ENCODE results near the gene RNF38. TPM values are rescaled to one million over a fixed set of nuclear protein-coding genes. Genes with fewer than 3 reads are reported as not detected.
"Not testable (repeated sequence)": the region's sequence is repeated elsewhere in the genome, so short reads cannot be mapped to it uniquely, and the experiment has no call there.

Gene RNF38
- total RNA-seq, 2 donors from 2014 or later, result 32.1 to 37.0 TPM

DNA sequence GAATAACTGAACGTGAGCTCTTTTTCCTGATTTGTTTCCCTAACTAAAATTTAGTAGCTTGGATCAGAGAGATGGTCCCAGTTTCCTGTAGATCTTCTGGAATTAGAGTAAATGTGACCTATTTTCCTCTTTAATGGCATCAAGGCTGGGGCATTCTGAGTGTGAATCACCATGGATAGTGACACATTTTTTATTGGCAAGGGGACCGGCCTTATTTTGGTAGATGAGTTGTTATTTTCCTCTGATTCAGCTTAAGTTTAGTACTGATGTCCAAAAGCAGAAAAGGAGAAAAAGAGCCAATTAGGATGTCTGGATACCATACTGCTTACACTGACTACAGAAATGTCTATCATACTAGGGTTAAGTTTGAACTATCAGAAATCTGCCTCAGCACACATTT lies 68.1 kb downstream of the RNF38 start:
- no peak overlapping the region for H3K4me3 ChIP-seq
- peaks cover 3% of the 10 kb centered on the region for H3K36me3 ChIP-seq
- H3K27me3 ChIP-seq (replicated peaks; ENCODE audit: insufficient read depth), result no peaks in the 10 kb centered on the region
- TF ChIP-seq, protein P1, sequence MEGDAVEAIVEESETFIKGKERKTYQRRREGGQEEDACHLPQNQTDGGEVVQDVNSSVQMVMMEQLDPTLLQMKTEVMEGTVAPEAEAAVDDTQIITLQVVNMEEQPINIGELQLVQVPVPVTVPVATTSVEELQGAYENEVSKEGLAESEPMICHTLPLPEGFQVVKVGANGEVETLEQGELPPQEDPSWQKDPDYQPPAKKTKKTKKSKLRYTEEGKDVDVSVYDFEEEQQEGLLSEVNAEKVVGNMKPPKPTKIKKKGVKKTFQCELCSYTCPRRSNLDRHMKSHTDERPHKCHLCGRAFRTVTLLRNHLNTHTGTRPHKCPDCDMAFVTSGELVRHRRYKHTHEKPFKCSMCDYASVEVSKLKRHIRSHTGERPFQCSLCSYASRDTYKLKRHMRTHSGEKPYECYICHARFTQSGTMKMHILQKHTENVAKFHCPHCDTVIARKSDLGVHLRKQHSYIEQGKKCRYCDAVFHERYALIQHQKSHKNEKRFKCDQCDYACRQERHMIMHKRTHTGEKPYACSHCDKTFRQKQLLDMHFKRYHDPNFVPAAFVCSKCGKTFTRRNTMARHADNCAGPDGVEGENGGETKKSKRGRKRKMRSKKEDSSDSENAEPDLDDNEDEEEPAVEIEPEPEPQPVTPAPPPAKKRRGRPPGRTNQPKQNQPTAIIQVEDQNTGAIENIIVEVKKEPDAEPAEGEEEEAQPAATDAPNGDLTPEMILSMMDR (IDR thresholded peaks at IDR 0.05), result no peak
- DNase-seq (ENCODE audit: low spot score) (no peak), ATAC-seq (ENCODE audit: insufficient number of reproducible peaks, low FRiP score, low read depth) (no peak)
- H3K27ac ChIP-seq, result no peak overlapping the region
- H3K9me3 ChIP-seq, result no peaks in the 10 kb centered on the region
- H3K4me1 ChIP-seq (ENCODE audit: control insufficient read depth in 1 of 2, low read depth in 2 of 2), result no peaks in the 10 kb centered on the region

DNA sequence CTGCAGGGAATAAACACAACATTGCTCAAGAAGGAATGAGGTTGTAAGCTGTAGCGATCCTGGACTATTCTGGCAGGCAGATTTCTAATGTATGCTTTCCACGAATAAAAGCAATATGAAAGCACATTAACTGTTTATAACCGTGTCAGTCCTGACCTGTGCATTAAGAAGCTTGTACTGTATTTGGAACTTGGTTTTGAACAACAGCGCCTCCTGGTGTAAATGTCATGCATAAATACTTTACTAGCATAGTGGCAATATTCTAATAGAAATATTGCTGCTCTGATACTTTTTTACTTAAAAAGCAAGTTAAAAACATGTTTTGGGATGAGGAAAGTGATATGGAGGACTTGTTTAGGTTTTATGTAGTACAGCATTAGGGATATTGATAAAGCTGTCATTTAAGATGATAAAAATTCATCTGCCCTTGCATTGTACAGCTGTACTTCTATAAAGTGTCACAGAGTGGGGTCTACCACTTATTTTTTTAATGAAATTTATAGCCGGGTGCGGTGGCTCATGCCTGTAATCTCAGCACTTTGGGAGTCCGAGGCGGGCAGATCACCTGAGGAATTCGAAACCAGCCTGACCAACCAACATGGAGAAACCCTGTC lies 71.2 kb downstream of the RNF38 start:
- no peaks in the 10 kb centered on the region for H3K27me3 ChIP-seq (replicated peaks; ENCODE audit: insufficient read depth)
- ATAC-seq (ENCODE audit: insufficient number of reproducible peaks, low FRiP score, low read depth) (no peak), DNase-seq (ENCODE audit: low spot score) (peak; percentile 13)
- H3K9me3 ChIP-seq, result no peaks in the 10 kb centered on the region
- no peaks in the 10 kb centered on the region for H3K36me3 ChIP-seq
- peak overlapping the region; percentile 11 for H3K4me3 ChIP-seq
- no peaks in the 10 kb centered on the region for H3K4me1 ChIP-seq (ENCODE audit: control insufficient read depth in 1 of 2, low read depth in 2 of 2)
- no peak overlapping the region for H3K27ac ChIP-seq
- TF ChIP-seq, protein P1 (IDR thresholded peaks at IDR 0.05), result peak; percentile 70

DNA sequence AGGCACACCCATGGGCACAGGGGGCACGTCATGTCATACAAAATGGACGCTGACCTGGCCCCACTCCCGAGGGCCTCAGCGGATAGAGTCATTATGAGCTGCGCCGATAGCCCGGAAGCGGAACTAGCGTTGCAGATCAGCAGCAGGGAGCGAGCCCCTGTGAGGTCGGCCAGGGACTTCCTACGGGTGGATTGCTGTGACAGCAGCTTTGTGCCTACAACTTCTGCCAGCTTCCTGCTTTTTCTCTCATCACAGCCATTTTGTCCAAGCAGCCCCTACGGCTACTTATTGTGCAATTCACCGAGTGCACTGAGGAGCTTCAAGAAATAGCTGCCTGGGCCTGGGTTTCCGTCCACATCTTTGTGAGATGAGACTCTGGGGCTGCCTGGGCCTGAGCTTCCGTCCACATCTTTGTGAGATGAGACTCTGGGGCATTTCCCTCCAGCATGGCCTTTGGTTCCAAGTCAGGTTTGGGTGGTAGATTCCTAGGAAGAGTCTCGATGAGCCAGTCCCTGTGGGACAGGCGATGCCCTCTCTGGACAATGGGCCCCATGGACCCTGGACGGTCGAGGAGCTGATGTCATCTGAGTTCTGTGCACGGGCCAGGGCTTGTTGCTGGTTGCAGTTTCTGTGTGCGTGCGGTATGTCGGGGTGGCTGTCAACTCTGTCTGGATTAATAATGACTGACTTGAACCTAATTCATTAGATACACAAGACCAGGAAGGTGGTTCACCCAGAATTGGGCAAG lies 74.8 kb downstream of the RNF38 start:
- DNase-seq (ENCODE audit: low spot score), result no peak
- no peak for ATAC-seq (ENCODE audit: insufficient number of reproducible peaks, low FRiP score, low read depth)
- TF ChIP-seq, protein P1 (IDR thresholded peaks at IDR 0.05), result no peak
- Histone ChIP-seq H3K4me1 (ENCODE audit: control insufficient read depth in 1 of 2, low read depth in 2 of 2) (no peaks in the 10 kb centered on the region), H3K4me3 (no peak overlapping the region), H3K9me3 (no peaks in the 10 kb centered on the region), H3K27me3 (replicated peaks; ENCODE audit: insufficient read depth) (no peaks in the 10 kb centered on the region), H3K27ac (no peak overlapping the region), H3K36me3 (no peaks in the 10 kb centered on the region)

DNA sequence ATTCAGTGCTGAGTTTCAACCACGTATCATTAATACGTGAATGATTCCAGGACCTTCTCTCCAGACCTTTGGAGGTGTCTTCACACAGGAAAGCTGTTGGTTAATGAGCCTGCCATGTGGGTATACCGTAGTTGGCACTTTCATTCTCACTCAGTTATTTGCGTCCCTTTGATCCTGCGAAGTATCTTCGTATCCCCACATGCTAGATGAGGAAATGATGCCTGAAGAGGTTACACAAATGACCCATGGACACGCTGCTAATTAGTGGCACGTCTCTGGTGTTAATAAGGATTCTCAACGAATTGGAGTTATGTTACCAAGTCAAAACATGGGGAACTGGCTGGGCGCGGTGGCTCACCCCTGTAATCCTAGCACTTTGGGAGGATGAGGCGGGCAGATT lies 76.1 kb downstream of the RNF38 start:
- Histone ChIP-seq H3K9me3 (no peaks in the 10 kb centered on the region), H3K27me3 (replicated peaks; ENCODE audit: insufficient read depth) (no peaks in the 10 kb centered on the region), H3K4me3 (no peak overlapping the region), H3K36me3 (no peaks in the 10 kb centered on the region), H3K27ac (no peak overlapping the region), H3K4me1 (ENCODE audit: control insufficient read depth in 1 of 2, low read depth in 2 of 2) (peaks cover 0 to 13% of the 10 kb centered on the region in 2 donors)
- TF ChIP-seq, protein P1 (IDR thresholded peaks at IDR 0.05), result no peak
- DNase-seq (ENCODE audit: low spot score) (no peak), ATAC-seq (ENCODE audit: insufficient number of reproducible peaks, low FRiP score, low read depth) (no peak)

DNA sequence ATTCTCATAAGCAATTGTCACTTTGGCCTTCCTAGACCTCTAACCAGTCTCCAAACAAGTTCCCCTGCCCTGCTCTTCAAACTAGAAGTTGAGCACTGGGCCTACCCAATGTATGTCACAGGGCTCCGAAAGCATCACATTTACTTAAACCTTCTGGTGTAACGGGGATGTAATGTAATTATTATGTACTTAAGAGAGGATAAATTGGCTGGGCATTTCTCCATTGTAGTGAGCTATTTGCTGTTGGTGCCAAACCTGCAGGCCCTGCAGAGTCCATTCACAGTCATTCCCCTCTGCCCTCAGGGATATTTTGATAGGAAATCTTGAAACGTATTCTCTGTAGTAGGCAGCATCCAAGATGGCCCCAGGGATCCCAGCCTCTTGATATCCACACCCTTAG lies 77.6 kb downstream of the RNF38 start:
- TF ChIP-seq, protein P1 (IDR thresholded peaks at IDR 0.05), result no peak
- DNase-seq (ENCODE audit: low spot score), result no peak
- H3K9me3 ChIP-seq, result no peaks in the 10 kb centered on the region
- ATAC-seq (ENCODE audit: insufficient number of reproducible peaks, low FRiP score, low read depth), result no peak
- H3K27ac ChIP-seq, result no peak overlapping the region
- no peaks in the 10 kb centered on the region for H3K27me3 ChIP-seq (replicated peaks; ENCODE audit: insufficient read depth)
- peaks cover 0 to 13% of the 10 kb centered on the region in 2 donors for H3K4me1 ChIP-seq (ENCODE audit: control insufficient read depth in 1 of 2, low read depth in 2 of 2)
- no peak overlapping the region for H3K4me3 ChIP-seq
- no peaks in the 10 kb centered on the region for H3K36me3 ChIP-seq

DNA sequence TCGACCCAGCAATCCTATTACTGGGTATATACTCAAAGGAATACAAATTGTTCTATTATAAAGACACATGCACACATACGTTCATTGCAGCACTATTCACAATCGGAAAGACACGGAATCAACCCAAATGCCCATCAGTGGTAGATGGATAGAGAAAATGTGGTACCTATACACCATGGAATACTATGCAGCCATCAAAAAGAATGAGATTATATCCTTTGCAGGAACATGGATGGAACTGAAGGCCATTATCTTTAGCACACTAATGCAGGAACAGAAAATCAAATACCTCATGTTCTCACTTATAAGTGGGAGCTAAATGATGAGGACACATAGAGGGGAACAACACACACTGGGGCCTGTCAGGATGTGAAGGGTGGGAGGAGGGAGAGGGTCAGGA lies 78.2 kb downstream of the RNF38 start:
- not testable (repeated sequence) for H3K36me3 ChIP-seq; H3K27ac ChIP-seq; ATAC-seq (ENCODE audit: insufficient number of reproducible peaks, low FRiP score, low read depth); H3K9me3 ChIP-seq; H3K4me3 ChIP-seq; H3K27me3 ChIP-seq (replicated peaks; ENCODE audit: insufficient read depth); DNase-seq (ENCODE audit: low spot score)
- peaks cover 0 to 13% of the 10 kb centered on the region in 2 donors for H3K4me1 ChIP-seq (ENCODE audit: control insufficient read depth in 1 of 2, low read depth in 2 of 2)
